ENCODE data around the gene SLIT3. TPM values are rescaled to one million over a fixed set of nuclear protein-coding genes. Genes with fewer than 3 reads are reported as not detected.
A peak's percentile ranks its signal among the peaks of the same experiment; 100 is the strongest.

SLIT3 gene
- total RNA-seq (ENCODE audit: low replicate concordance): 0.22 and 0.28 TPM in 2 replicates

DNA sequence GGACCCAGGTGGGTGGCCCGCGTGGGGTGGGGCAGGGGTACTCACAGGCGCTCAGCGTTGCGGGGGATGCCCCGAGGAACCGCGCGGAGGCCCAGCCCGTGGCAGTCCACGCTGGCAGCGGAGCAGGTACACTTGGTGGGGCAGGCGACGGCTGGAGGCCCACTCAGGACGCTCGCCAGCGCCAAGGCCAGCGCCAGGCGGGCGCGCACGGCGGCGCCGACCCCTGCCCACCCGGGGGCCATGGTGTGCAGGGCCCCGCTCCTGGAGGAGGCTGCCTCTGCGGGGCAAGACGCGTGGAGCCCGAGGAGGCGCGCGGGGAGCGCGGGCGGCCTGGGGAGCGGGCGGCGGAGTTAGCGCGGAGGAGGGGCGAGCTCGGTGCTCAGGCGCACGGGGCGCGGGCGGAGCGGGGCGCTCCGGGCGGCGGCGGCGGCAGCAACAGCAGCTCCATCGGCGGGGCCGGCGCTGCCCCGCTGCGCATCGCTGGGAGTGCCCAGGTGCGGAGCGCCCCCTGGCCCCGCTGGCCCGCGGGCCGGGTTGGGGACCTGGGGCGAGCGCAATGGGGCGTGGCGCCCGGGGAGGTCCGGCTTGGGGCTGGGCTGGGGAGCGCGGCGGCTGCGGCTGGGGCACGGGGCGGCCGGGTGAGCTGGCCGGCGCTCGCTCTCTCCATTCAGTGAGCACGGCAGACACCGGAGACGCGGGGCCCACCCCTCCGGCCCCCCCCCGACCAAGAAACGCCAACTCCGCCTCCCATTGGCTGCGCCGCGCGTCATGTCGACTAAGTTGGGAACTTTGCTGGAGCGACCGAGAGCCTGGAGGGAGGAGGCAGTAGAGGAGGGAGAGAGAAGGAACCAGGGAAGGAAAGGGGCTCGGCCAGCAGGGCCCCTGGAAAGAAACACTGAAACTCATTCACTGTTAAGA is at the start of gene SLIT3:
SLIT3 (minus strand) TSS at position 672 of the 918 bp plus-strand sequence; CDS start at position 242, 430 bp downstream.
- H3F3A ChIP-seq (ENCODE audit: low read depth): peaks cover 8% of the 10 kb centered on the region
- H3K9me3 ChIP-seq (ENCODE audit: low read depth): no peaks in the 10 kb centered on the region
- H3K27me3 Mint-ChIP-seq (ENCODE audit: insufficient read depth, low read depth): peaks cover 9% of the 10 kb centered on the region
- H3K27ac Mint-ChIP-seq: peak within 1 kb of the TSS; percentile 15
- peaks cover 9% of the 10 kb centered on the region for H3K4me1 ChIP-seq
- H3K36me3 Mint-ChIP-seq: no peaks in the 10 kb centered on the region
- H3K4me2 ChIP-seq: peak within 1 kb of the TSS; percentile 96
- H3K27ac ChIP-seq: no peak within 1 kb of the TSS
- peak; percentile 49 for TF ChIP-seq EZH2 (IDR thresholded peaks at IDR 0.05)
- TF ChIP-seq EZH2phosphoT487 (IDR thresholded peaks at IDR 0.05): peak; percentile 31
- TF ChIP-seq, protein P1, sequence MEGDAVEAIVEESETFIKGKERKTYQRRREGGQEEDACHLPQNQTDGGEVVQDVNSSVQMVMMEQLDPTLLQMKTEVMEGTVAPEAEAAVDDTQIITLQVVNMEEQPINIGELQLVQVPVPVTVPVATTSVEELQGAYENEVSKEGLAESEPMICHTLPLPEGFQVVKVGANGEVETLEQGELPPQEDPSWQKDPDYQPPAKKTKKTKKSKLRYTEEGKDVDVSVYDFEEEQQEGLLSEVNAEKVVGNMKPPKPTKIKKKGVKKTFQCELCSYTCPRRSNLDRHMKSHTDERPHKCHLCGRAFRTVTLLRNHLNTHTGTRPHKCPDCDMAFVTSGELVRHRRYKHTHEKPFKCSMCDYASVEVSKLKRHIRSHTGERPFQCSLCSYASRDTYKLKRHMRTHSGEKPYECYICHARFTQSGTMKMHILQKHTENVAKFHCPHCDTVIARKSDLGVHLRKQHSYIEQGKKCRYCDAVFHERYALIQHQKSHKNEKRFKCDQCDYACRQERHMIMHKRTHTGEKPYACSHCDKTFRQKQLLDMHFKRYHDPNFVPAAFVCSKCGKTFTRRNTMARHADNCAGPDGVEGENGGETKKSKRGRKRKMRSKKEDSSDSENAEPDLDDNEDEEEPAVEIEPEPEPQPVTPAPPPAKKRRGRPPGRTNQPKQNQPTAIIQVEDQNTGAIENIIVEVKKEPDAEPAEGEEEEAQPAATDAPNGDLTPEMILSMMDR (IDR thresholded peaks at IDR 0.05): no peak
- H3K4me3 ChIP-seq: peak within 1 kb of the TSS; percentile 59
- peaks cover 49% of the 10 kb centered on the region for H3K4me1 Mint-ChIP-seq
- no peaks in the 10 kb centered on the region for H3K79me2 ChIP-seq (ENCODE audit: low read depth)
- H3K36me3 ChIP-seq: no peaks in the 10 kb centered on the region
- H3K4me3 Mint-ChIP-seq: peak within 1 kb of the TSS; percentile 90
- peaks cover 2% of the 10 kb centered on the region for H3K9me3 Mint-ChIP-seq
- DNase-seq (ENCODE audit: low spot score): peak; percentile 93
- peak within 1 kb of the TSS; percentile 69 for H2AFZ ChIP-seq (replicated peaks)
- no peak within 1 kb of the TSS for H3K9ac ChIP-seq
- no peaks in the 10 kb centered on the region for H4K20me1 ChIP-seq (ENCODE audit: low read depth)
- H3K27me3 ChIP-seq: peaks cover 85% of the 10 kb centered on the region

DNA sequence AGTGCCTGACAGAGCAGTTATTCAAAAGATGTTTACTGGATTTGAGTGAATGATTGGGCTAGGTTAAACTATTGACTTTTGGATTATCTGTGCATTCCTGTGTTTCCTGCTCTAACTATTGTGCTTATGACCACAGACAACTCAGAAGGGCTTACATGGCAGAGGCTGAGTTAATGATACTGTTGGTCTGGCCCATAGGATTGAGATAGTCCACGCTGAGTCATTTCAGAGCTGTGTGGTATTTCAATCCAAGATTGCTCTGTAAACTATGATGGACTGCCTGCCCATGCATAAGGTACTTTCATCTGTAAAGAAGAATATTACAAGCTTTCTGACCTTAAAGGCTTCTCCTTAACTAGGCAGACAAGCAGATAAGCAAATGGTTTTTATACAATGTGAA is 49.1 kb upstream of the SLIT3 start:
- Mint-ChIP-seq H3K36me3 (no peaks in the 10 kb centered on the region), H3K27me3 (ENCODE audit: insufficient read depth, low read depth) (peaks cover 5% of the 10 kb centered on the region), H3K9me3 (no peaks in the 10 kb centered on the region), H3K4me3 (no peak overlapping the region), H3K27ac (no peak overlapping the region), H3K4me1 (no peaks in the 10 kb centered on the region)
- DNase-seq (ENCODE audit: low spot score): no peak
- no peaks in the 10 kb centered on the region for H3K9me3 ChIP-seq (ENCODE audit: low read depth)
- no peaks in the 10 kb centered on the region for H3K79me2 ChIP-seq (ENCODE audit: low read depth)
- H4K20me1 ChIP-seq (ENCODE audit: low read depth): no peaks in the 10 kb centered on the region
- no peak overlapping the region for H3K4me2 ChIP-seq
- H3K36me3 ChIP-seq: no peaks in the 10 kb centered on the region
- no peak overlapping the region for H3K4me3 ChIP-seq
- no peaks in the 10 kb centered on the region for H3F3A ChIP-seq (ENCODE audit: low read depth)
- H3K27me3 ChIP-seq: no peaks in the 10 kb centered on the region
- no peak overlapping the region for H2AFZ ChIP-seq (replicated peaks)
- no peak overlapping the region for H3K27ac ChIP-seq
- no peaks in the 10 kb centered on the region for H3K4me1 ChIP-seq
- TF ChIP-seq EZH2phosphoT487 (IDR thresholded peaks at IDR 0.05) (no peak), EZH2 (IDR thresholded peaks at IDR 0.05) (no peak)
- TF ChIP-seq, protein P1 (IDR thresholded peaks at IDR 0.05): no peak
- no peak overlapping the region for H3K9ac ChIP-seq

DNA sequence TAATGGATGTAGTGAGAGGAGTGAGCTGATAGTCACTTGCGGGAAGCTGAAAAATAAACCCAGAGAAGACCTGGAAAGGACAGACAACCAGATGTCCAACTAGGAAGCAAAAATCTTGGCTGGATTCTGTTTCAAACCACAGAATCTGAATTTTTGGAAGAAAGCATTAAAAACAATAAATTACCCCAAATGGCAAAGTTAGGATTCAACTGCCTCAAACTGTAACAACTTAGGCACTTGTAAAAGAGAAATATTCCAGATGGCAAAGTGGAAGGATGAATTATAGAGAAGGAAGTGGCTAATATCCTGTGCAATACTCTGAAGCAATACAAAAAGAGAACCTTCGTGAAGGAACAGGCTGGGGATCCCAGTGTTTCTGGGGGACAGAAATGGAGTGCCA is 46.8 kb upstream of the SLIT3 start:
- Histone ChIP-seq H3K9me3 (ENCODE audit: low read depth) (no peaks in the 10 kb centered on the region), H3K4me1 (no peaks in the 10 kb centered on the region), H2AFZ (replicated peaks) (no peak overlapping the region), H4K20me1 (ENCODE audit: low read depth) (no peaks in the 10 kb centered on the region), H3K36me3 (no peaks in the 10 kb centered on the region), H3K9ac (no peak overlapping the region), H3K27ac (no peak overlapping the region), H3K79me2 (ENCODE audit: low read depth) (no peaks in the 10 kb centered on the region), H3F3A (ENCODE audit: low read depth) (no peaks in the 10 kb centered on the region), H3K4me2 (no peak overlapping the region), H3K27me3 (no peaks in the 10 kb centered on the region), H3K4me3 (no peak overlapping the region)
- Mint-ChIP-seq H3K36me3 (no peaks in the 10 kb centered on the region), H3K4me1 (no peaks in the 10 kb centered on the region), H3K9me3 (no peaks in the 10 kb centered on the region), H3K4me3 (no peak overlapping the region), H3K27ac (no peak overlapping the region), H3K27me3 (ENCODE audit: insufficient read depth, low read depth) (peaks cover 5% of the 10 kb centered on the region)
- TF ChIP-seq EZH2phosphoT487 (IDR thresholded peaks at IDR 0.05) (no peak), EZH2 (IDR thresholded peaks at IDR 0.05) (no peak)
- TF ChIP-seq, protein P1 (IDR thresholded peaks at IDR 0.05): no peak
- DNase-seq (ENCODE audit: low spot score): no peak
